H1 (cell line): Measurements from ENCODE around the gene RAB5A. TPM values are rescaled to one million over a fixed set of nuclear protein-coding genes. Genes with fewer than 3 reads are reported as not detected.

ENCODE experiments used
- CTCF ChIA-PET: fragments of 300-600 bp; sonication (Branson Sonifier 250); formaldehyde crosslinking; loops from one replicate; lab custom pipeline; 2021; ENCODE audit not compliant: partially characterized antibody; lab: Charles Lee
- POLR2A ChIA-PET: fragments of 300-600 bp; sonication (Branson Sonifier 250); formaldehyde crosslinking; loops from one replicate; lab custom pipeline; 2021; ENCODE audit warnings: inconsistent platforms; ENCODE audit not compliant: partially characterized antibody; lab: Charles Lee
- DNase-seq, 2 experiments: peaks; one replicate each; pipeline versions ENCODE4 v3.0.0 to v3.0.0-alpha.2; 2010 to 2022; ENCODE audit warnings: low spot score in 2 of 2, low read depth in 1 of 2, mixed read lengths in 1 of 2
- FAIRE-seq: peaks from 2 replicates; lab custom pipeline; 2011; peaks lifted over from hg19 to GRCh38; lab: Jason Lieb, UNC
- H2AFZ ChIP-seq: 2 replicates; pipeline ENCODE4 v1.8.1; 2012; ENCODE audit warnings: low read length, inconsistent platforms
- H2AK5ac ChIP-seq: 2 replicates; pipeline ENCODE4 v1.6.1; 2013; ENCODE audit warnings: low read depth, low read length
- H2BK120ac ChIP-seq: replicated peaks from 2 replicates; pipeline ENCODE3; 2013; ENCODE audit warnings: low read depth, low read length, inconsistent platforms
- H2BK12ac ChIP-seq: 2 replicates; pipeline ENCODE4 v1.6.1; 2013; ENCODE audit warnings: low read depth, low read length
- H2BK15ac ChIP-seq: 2 replicates; pipeline ENCODE4 v1.6.1; 2013; ENCODE audit warnings: low read length
- H2BK20ac ChIP-seq: 2 replicates; pipeline ENCODE4 v1.6.1; 2013; ENCODE audit warnings: low read length
- H2BK5ac ChIP-seq: 2 replicates; pipeline ENCODE4 v1.6.1; 2013; ENCODE audit warnings: low read depth, low read length
- H3K14ac ChIP-seq: 2 replicates; pipeline ENCODE4 v1.6.1; 2013; ENCODE audit warnings: inconsistent platforms; ENCODE audit not compliant: insufficient read length
- H3K18ac ChIP-seq: 2 replicates; pipeline ENCODE4 v1.6.1; 2013; ENCODE audit warnings: low read length; ENCODE audit errors: extremely low read depth
- H3K23ac ChIP-seq: 2 replicates; pipeline ENCODE4 v1.6.1; 2013; ENCODE audit warnings: inconsistent platforms; ENCODE audit not compliant: insufficient read length
- H3K23me2 ChIP-seq: 2 replicates; pipeline ENCODE4 v1.6.1; 2013; ENCODE audit warnings: low read depth, low read length
- H3K27ac ChIP-seq: 2 replicates; pipeline ENCODE4 v1.6.1; 2011; ENCODE audit warnings: low read depth, low read length, inconsistent platforms
- H3K27me3 ChIP-seq, 4 experiments: replicated peaks in 1 of 4; 1 replicate in 1 of 4; 2 replicates in 3 of 4; pipeline versions ENCODE4 v1.6.1 to v1.8.1; 2011 to 2013; ENCODE audit warnings: low read length in 3 of 4, mild to moderate bottlenecking in 3 of 4, inconsistent platforms in 2 of 4, mixed read lengths in 2 of 4, moderate library complexity in 1 of 4; ENCODE audit not compliant: control insufficient read depth in 3 of 4, insufficient read depth in 3 of 4; ENCODE audit errors: extremely low read depth in 1 of 4
- H3K36me3 ChIP-seq, 4 experiments: 2 replicates each; pipeline versions ENCODE4 v1.6.1 to v1.8.1; 2011 to 2013; ENCODE audit warnings: mild to moderate bottlenecking in 4 of 4, low read length in 3 of 4, moderate library complexity in 2 of 4, control low read depth in 1 of 4, inconsistent platforms in 1 of 4; ENCODE audit not compliant: insufficient read depth in 4 of 4, control insufficient read depth in 2 of 4
- H3K4ac ChIP-seq: replicated peaks from 2 replicates; pipeline ENCODE3; 2013; ENCODE audit warnings: low read length, low read depth, mixed read lengths, inconsistent platforms; ENCODE audit not compliant: insufficient read length
- H3K4me1 ChIP-seq, 4 experiments: replicated peaks in 1 of 4; 1 replicate in 1 of 4; 2 replicates in 3 of 4; pipeline versions ENCODE4 v1.6.1 to v1.8.1; 2011 to 2013; ENCODE audit warnings: low read length in 3 of 4, inconsistent platforms in 2 of 4, mixed read lengths in 1 of 4; ENCODE audit not compliant: insufficient read depth in 4 of 4, control insufficient read depth in 3 of 4
- H3K4me2 ChIP-seq, 2 experiments: 2 replicates each; pipeline versions ENCODE4 v1.6.1 to v1.8.1; 2011 to 2013; ENCODE audit warnings: low read depth in 2 of 2, low read length in 2 of 2, control low read depth in 1 of 2, inconsistent platforms in 1 of 2, mild to moderate bottlenecking in 1 of 2; ENCODE audit not compliant: insufficient read depth in 1 of 2
- H3K4me3 ChIP-seq, 4 experiments: fragments of 200-600, 300-600 bp in 1 of 4; sonication (generic), shearing (Covaris generic), sonication (Bioruptor Twin) in 1 of 4; 2 replicates each; pipeline versions ENCODE4 v1.5.1 to v1.8.1; 2011 to 2016; ENCODE audit warnings: low read length in 4 of 4, low read depth in 3 of 4, control low read depth in 2 of 4, inconsistent platforms in 2 of 4, mild to moderate bottlenecking in 2 of 4, mixed read lengths in 1 of 4, moderate library complexity in 1 of 4; ENCODE audit not compliant: insufficient read depth in 2 of 4; ENCODE audit errors: extremely low read depth in 1 of 4
- H3K56ac ChIP-seq: replicated peaks from 2 replicates; pipeline ENCODE3; 2013; ENCODE audit warnings: low read depth, mild to moderate bottlenecking, mixed read lengths, low read length, inconsistent platforms; ENCODE audit not compliant: insufficient read length
- H3K79me1 ChIP-seq: 2 replicates; pipeline ENCODE4 v1.6.1; 2013; ENCODE audit warnings: low read depth, low read length, control low read depth
- H3K79me2 ChIP-seq, 2 experiments: 2 replicates each; pipeline versions ENCODE4 v1.6.1 to v1.8.1; 2012 to 2013; ENCODE audit warnings: low read length in 2 of 2, mild to moderate bottlenecking in 2 of 2, inconsistent platforms in 1 of 2; ENCODE audit not compliant: insufficient read depth in 2 of 2, control insufficient read depth in 1 of 2
- H3K9ac ChIP-seq, 4 experiments: replicated peaks in 1 of 4; 1 replicate in 1 of 4; 2 replicates in 3 of 4; pipeline versions ENCODE4 v1.6.1 to v1.8.1; 2011 to 2013; ENCODE audit warnings: low read depth in 3 of 4, low read length in 3 of 4, control low read depth in 2 of 4, mild to moderate bottlenecking in 2 of 4, moderate library complexity in 2 of 4, inconsistent platforms in 1 of 4; ENCODE audit errors: extremely low read depth in 1 of 4
- H3K9me3 ChIP-seq, 2 experiments: 2 replicates each; pipeline versions ENCODE4 v1.6.1 to v1.8.1; 2012 to 2013; ENCODE audit warnings: mild to moderate bottlenecking in 2 of 2, moderate library complexity in 2 of 2, control low read depth in 1 of 2, inconsistent platforms in 1 of 2, low read depth in 1 of 2, low read length in 1 of 2, mixed read lengths in 1 of 2; ENCODE audit not compliant: insufficient read depth in 2 of 2
- H4K20me1 ChIP-seq, 2 experiments: replicated peaks in 1 of 2; 2 replicates each; pipeline versions ENCODE3 to v1.8.1; 2011 to 2013; ENCODE audit warnings: inconsistent platforms in 2 of 2, low read length in 2 of 2, mild to moderate bottlenecking in 1 of 2; ENCODE audit not compliant: insufficient read depth in 2 of 2, control insufficient read depth in 1 of 2
- H4K5ac ChIP-seq: 2 replicates; pipeline ENCODE4 v1.6.1; 2013; ENCODE audit warnings: low read length, low read depth, mixed read lengths, inconsistent platforms; ENCODE audit not compliant: insufficient read length
- H4K8ac ChIP-seq: 2 replicates; pipeline ENCODE4 v1.8.0; 2013; ENCODE audit warnings: mild to moderate bottlenecking, moderate library complexity, low read length, inconsistent platforms; ENCODE audit not compliant: insufficient read depth; ENCODE audit errors: extremely low read depth
- H4K91ac ChIP-seq: replicated peaks from 2 replicates; pipeline ENCODE3; 2013; ENCODE audit warnings: low read length, mixed read lengths, inconsistent platforms; ENCODE audit not compliant: insufficient read length
- ASH2L ChIP-seq: fragments of 200-600, 300-600 bp; sonication (generic); IDR thresholded peaks from one replicate; pipeline ENCODE4 v1.7.1; 2017; ENCODE audit warnings: low read length
- BRCA1 ChIP-seq: IDR thresholded peaks from 2 replicates; pipeline ENCODE4 v1.6.1; 2012; ENCODE audit warnings: low read depth, low read length, improper control_type of control experiment
- CBX8 ChIP-seq: fragments of 300-800, 300-1000 bp; sonication (generic); IDR thresholded peaks from 2 replicates; pipeline ENCODE4 v1.7.1; 2016; ENCODE audit warnings: low read depth, low read length, borderline replicate concordance
- CEBPB ChIP-seq: IDR thresholded peaks from 2 replicates; pipeline ENCODE4 v1.6.1; 2012; ENCODE audit warnings: low read depth, low read length
- KDM5A ChIP-seq: fragments of 200-600 bp; IDR thresholded peaks from 2 replicates; pipeline ENCODE4 v1.7.1; 2012; ENCODE audit warnings: mild to moderate bottlenecking, low read length, inconsistent platforms, mixed read lengths
- SP2 ChIP-seq: IDR thresholded peaks from 2 replicates; pipeline ENCODE4 v1.6.1; 2012; ENCODE audit warnings: mild to moderate bottlenecking, low read length, inconsistent platforms
- WGBS, 2 experiments: shearing (Covaris generic) in 1 of 2; methylation state at CpG; one replicate each; pipeline versions ENCODE4 v1.1.6 to v1.1.7; 2013 to 2015; ENCODE audit warnings: low lambda C conversion rate in 2 of 2, mixed read lengths in 2 of 2, inconsistent platforms in 1 of 2, low coverage in 1 of 2, missing lambda C conversion rate in 1 of 2; ENCODE audit not compliant: insufficient replicate concordance in 2 of 2, insufficient coverage in 1 of 2, insufficient read length in 1 of 2; ENCODE audit errors: extremely low coverage in 1 of 2, missing lambda C conversion rate in 1 of 2; 5-methylcytosine and 5-hydroxymethylcytosine counted together
- polyA plus RNA-seq, 7 experiments: library from polyadenylated mRNA; depleted of rRNA in 3 of 7; stranded (reverse) in 5 of 7; unstranded in 2 of 7; fragments of >200 nt in 5 of 7; fragments of 200-250 nt in 2 of 7; gene quantifications; 1 replicate in 5 of 7; 2 replicates in 1 of 7; 4 replicates in 1 of 7; pipeline versions ENCODE4 v1.2.1 to v1.2.3, GENCODE V29; 2011 to 2013; ENCODE audit warnings: missing spikeins in 2 of 7, mixed read lengths in 2 of 7
- total RNA-seq: library from RNA; stranded (reverse); fragmentation: NEBNext Ultra II Directional; extraction: Animal tissue kit (Norgen Biotek cat#: 25700); gene quantifications from 2 replicates; pipeline ENCODE4 v1.2.1, GENCODE V29; 2021

The RAB5A gene
- total and polyA plus RNA-seq, 2 of the 8 experiments (the other 6 are each of a cell fraction or from before 2014, with no cell fraction given): 22.4 to 77.7 TPM

DNA sequence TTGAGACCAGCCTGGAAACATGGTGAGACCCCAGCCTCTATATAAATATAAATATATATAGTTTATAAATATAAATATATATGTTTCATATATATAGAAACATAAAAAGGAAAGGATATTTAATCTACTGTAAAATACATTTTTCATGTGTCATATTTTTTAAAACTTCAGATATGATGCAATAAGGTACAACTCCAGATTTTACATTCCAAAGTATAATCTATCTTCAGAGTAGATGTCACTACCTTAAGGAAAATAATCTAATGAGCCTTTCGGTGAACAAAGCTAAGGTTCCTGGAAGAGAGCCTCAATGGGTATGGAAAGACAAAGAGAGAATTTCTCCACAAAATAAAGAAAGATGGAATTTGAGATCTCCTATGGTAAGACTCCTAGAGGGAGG lies 29.7 kb upstream of the RAB5A start:
- FAIRE-seq: no peak
- Histone ChIP-seq H3K18ac (no peak overlapping the region), H2BK5ac (no peak overlapping the region), H2AK5ac (no peak overlapping the region), H3K79me1 (no peaks in the 10 kb centered on the region), H3K79me2 (no peaks in the 10 kb centered on the region), H2BK12ac (no peak overlapping the region), H2BK20ac (no peak overlapping the region), H3K4me3 (no peak overlapping the region), H2BK120ac (no peak overlapping the region), H3K14ac (no peak overlapping the region), H3K4ac (no peak overlapping the region), H4K91ac (no peak overlapping the region), H2AFZ (no peak overlapping the region; the same call in 1 of the 2 replicates), H3K4me2 (no peak overlapping the region), H4K20me1 (no peaks in the 10 kb centered on the region), H3K27ac (no peak overlapping the region), H3K9ac (no peak overlapping the region), H3K56ac (no peak overlapping the region), H3K27me3 (no peaks in the 10 kb centered on the region), H3K4me1 (no peaks in the 10 kb centered on the region), H4K5ac (no peak overlapping the region), H3K9me3 (no peaks in the 10 kb centered on the region), H4K8ac (no peak overlapping the region), H3K23me2 (no peaks in the 10 kb centered on the region)
- POLR2A ChIA-PET: no interaction called here
- WGBS, 2 experiments: 83% methylated on average over 1 of the region's 1 CpG; no CpG with 5 or more reads in 1 of the 2 experiments
- TF ChIP-seq BRCA1 (no peak), SP2 (no peak), KDM5A (no peak), CEBPB (no peak), CBX8 (no peak), ASH2L (no peak)
- TF ChIP-seq, all 59 proteins: peak for 0
- DNase-seq: no peak
- Histone ChIP-seq H3K36me3 (no peaks in the 10 kb centered on the region), H3K23ac (no peak overlapping the region), H2BK15ac (no peak overlapping the region)
- CTCF ChIA-PET: interaction anchor here (0.6 to 0.7 kb wide), 2 partner anchors 40 to 49 kb away, joined by 3 to 4 read pairs; no protein-coding TSS in a partner anchor
